ENCODE measurements around the gene WNT10A.
"Not testable (repeated sequence)": the region's sequence is repeated elsewhere in the genome, so short reads cannot be mapped to it uniquely, and the experiment has no call there.

Gene WNT10A

DNA sequence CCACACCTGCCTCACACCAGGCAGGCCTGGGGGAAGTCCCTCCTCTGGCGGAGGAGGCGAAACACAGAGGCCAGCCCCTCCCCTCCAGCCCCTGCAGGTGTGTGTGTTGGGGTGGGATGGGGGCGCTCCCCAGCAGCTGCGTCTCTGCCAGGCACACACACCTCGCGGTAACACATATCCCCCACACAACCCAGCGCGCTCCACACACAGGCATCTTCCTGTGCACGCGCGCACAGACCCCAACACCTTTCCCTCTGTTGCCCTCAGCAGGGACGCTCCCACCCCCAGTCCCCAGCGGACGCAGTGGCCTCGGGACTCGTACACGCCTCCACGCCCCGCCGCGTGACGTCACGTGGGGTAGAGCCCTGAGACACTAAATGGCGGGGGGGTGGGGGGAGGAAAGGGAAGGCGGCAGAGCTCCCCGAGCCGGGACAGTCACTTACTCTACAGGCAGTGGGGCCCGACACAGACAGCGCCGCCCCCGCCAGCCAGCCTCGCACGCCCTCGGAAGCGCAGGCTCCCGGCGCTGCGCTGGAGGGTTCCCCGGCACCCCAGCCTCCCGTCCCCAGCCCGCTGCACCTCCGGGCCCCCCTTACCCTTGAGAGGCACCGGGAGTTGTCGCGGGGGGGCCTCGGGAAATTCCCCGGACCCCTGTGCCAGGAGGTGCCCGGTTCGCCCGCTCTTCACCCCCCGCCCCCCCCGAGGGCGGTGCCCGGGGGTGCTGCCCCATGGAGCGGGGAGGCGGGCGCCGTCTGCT lies at the start of gene WNT10A:
Gene WNT10A, plus strand, starts transcription at position 751 of the 757 bp plus-strand sequence. CDS start 144 bp downstream, outside the sequence.
- no peak for DNase-seq (ENCODE audit: low spot score)

DNA sequence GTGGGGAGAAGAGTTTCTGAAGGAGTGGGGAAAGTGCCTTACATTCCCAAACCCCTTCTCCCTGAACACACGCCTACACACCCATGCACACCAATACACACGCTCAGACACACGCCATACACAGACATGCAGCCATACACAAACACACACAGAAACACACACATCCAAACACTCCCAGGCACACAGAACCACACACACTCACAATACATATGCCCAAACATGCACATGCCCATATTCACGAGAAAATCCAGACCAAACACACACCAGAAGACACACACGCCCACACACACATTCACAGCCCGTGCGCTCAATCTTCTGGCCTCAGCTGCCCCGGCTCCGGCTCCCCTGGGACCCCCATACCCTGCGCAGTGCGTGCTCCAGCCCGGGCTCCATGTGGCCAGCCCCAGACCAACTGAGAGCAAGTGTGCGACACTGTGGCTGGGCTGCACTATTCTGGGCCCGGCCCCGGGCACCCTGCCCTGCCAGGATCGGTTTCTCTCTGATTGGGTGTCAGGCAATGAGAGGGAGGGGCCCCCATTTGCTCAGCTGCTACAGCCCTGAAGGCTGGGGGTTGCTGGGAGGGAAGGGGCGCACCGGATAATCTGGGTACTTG lies 49.2 kb upstream of the WNT10A start, which contains the start of gene PRKAG3:
Gene PRKAG3, minus strand, starts transcription at position 426 of the 613 bp plus-strand sequence.
- no peak for DNase-seq (ENCODE audit: low spot score)

DNA sequence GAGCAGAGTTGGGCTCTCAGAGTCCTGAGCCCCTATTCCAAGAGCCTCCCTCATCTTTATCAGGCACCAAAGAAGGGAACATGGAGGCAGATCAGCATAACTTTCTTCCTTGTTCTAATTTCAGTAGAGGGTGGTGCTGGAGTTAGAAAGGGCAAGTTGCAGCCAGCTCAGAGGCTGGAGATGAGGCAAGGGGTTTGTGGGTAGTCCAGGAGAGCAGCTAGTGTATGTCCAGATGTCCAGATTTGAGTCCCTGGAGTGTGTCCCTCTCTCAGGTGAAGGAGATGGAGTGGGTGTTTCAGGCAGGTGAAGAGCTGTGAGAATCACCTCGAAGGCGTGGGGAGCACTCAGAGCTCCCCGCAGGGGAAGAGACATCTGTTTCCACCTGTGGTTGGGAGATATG lies 48.6 kb upstream of the WNT10A start:
- no peak for DNase-seq (ENCODE audit: low spot score)

DNA sequence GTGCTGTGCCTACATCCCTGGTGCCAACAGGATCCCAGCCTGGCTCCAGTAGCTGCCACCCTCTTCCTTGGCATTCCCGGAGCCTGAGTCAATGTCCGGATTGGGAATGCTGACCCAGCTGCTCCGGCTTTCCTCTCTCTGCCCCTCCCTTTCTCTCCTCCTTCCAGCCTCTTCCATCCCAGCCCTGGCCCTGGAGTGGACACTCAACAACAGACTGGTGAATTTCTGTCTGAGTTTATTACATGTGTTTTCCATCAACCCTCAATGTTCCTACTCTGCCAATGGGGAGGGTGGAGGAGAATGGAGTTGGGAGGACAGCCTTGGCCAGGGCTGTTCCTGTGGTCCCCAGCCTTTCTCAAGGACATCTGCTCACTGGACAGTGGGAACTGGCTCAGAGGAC lies 48.1 kb upstream of the WNT10A start:
- no peak for DNase-seq (ENCODE audit: low spot score)

DNA sequence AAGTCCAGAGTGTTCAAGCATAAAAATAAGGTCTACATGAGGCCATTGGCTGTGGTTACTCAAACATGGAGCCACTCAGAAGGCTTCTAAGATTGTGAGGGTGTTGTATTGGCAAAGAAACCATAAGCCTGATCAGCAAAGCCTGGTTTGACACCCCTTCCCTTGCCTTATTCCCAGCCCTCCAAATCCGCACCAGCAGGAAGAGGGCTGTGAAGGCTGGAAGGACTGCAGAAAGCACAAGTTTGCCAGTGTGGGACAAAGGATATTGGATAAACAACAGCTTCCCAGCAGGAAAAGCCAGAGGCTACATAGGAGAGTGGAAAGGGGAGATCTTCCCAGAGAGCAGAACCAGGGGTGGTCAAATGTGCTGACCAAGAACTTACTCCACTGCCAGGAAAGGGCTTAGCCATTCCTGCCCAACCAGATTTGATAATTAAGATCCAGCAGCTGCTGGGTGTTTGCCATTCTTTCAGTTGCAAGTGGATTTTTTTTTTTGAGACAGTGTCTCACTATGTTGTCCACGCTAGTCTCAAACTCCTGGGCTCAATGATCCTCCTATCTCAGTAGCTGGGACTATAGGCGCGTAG lies 47.5 kb upstream of the WNT10A start:
- DNase-seq (ENCODE audit: low spot score) = no peak

DNA sequence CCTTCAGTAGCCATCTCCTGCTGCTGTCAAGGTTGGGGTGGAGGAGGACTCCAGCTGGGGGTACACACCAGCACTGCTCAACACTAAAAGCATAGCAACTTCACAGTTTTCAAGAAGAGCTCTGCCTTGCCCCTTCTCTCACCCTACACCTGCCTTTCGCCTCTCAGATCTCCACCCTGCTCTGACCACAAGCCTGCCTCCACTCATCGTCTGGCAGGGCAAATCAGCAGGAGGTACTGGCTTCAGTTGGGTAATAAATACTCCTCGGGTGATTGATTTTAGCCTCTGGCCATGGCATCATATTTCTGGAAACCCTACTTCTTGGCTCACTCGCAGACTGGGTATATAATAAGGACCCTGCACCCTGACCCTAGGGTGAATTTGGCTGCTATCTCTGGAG lies 46.0 kb upstream of the WNT10A start:
- no peak for DNase-seq (ENCODE audit: low spot score)

DNA sequence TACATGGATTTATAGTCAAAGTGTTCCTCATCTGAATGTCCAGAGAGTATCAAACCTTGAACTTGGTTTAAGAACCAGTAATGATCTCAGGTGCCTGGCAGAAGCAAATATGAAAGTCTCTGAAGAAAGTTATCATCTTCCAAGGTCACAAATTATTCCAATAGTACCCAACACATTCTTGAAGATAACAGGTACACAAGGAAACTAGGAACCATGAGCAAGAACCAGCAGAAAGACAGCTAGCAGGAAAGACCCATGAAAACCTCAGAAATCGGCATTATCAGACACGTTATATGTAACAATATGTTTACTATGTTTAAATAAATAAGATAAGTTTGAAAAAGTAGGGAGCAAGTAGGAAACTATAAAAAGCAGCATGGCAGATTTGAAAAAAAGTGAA lies 43.2 kb upstream of the WNT10A start:
- DNase-seq (ENCODE audit: low spot score) = no peak

DNA sequence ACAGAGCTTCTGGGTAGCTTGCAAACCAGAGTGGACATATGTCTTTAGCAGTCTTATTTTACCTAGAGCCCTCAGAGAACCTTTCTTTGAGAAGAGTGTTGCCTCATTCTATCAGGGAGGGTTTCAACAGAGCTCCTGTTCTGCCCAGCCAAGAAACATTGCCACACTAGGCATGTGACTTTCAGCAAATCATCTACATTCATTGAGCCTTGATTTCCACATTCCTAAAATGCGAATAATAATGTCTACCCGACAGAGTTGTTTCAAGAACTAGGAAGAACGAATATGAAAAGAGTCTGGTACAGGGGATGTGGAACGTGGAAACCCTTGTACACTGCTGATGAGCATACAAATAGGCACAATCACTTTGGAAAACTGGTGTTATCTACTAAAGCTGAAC lies 41.2 kb upstream of the WNT10A start:
- DNase-seq (ENCODE audit: low spot score) = no peak

DNA sequence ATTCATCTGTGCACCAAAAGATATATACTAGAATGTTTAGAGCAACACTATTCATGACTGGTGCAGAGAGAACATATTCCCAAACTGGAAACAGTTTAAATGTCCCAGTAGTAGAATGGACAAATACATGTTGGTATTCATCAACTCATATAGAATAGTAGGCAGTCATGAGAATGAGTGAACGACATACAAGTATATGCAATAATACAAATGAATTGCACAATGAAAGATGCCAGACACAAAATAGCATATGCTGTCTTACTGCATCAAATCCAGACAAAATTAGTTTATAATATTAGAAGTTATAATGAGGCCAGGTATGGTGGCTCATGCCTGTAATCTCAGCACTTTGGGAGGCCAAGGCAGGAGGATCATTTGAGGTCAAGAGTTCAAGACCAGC lies 40.8 kb upstream of the WNT10A start:
- no peak for DNase-seq (ENCODE audit: low spot score)

DNA sequence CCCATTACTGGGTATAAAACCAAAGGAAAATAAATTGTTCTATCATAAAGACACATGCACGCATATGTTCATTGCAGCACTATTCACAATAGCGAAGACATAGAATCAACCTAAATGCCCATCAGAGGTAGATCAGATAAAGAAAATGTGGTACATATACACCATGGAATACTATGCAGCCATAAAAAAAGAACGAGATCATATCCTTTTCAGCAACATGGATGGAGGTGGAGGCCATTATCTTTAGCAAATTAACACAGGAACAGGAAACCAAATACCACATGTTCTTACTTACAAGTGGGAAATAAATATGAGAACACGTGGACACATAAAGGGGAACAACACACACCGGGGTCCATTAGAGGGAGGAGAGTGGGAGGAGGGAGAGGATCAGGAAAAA lies 36.3 kb upstream of the WNT10A start:
- DNase-seq (ENCODE audit: low spot score) = not testable (repeated sequence)

DNA sequence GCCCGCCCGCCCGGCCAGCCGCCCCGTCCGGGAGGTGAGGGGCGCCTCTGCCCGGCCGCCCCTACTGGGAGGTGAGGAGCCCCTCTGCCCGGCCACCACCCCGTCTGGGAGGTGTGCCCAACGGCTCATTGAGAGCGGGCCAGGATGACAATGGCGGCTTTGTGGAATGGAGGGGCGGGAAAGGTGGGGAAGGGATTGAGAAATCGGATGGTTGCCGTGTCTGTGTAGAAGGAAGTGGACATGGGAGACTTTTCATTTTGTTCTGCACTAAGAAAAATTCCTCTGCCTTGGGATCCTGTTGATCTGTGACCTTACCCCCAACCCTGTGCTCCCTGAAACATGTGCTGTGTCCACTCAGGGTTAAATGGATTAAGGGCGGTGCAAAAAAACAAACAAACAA lies 33.7 kb upstream of the WNT10A start:
- not testable (repeated sequence) for DNase-seq (ENCODE audit: low spot score)

DNA sequence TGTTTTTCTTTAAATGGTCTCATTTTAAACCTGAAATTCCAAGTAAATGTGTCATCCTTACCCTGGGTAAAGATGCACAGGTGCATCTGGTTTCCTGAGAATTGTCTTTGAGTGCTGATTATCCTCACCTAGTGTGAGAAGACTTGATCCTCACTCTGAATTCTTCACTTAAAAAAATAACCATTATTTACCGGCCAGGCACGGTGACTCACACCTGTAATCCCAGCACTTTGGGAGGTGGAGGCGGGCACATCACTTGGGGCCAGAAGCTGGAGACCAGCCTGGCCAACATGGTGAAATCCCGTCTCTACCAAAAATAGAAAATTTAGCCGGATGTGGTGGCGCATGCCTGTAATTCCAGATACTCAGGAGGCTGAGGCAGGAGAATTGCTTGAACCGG lies 30.9 kb upstream of the WNT10A start:
- DNase-seq (ENCODE audit: low spot score) = no peak

DNA sequence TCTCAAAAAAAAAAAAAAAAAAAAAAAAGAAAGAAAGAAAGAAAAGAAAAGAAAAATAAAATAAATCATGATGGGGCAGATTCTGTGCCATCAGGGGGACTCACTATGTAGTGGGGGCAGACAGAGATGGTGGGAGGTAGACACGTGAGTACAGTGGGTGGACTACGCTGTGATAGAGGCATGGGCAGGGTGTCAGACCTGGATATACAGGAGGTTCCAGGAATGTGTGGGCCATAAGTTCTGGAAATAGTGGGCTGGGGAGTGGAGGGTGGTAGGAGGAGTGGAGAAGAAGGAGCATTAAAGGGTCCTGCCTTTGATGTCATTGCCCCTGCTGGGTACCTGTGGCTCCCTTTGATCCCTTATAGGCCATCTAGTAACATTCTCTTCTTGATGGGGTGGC lies 29.9 kb upstream of the WNT10A start:
- DNase-seq (ENCODE audit: low spot score) = no peak

DNA sequence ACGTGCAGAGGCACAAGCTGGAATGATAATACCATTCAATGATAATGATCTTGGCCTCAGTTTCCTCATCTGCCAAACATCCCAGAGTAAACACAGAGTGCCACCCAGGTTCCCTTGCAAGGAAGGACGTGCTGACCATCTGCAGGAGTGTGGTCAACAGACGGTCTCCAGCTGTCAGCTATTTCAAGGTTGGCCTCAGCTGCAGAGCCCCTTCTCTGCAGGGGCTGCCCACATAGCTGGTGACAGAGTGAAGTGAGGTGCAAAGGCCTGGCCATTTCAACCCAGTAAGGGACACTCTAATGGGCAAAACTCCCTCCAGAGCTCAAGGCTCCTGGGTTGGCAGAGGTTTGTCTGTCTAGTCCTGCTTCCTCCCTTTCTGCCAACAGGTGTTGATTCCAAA lies 29.4 kb upstream of the WNT10A start:
- DNase-seq (ENCODE audit: low spot score) = no peak

DNA sequence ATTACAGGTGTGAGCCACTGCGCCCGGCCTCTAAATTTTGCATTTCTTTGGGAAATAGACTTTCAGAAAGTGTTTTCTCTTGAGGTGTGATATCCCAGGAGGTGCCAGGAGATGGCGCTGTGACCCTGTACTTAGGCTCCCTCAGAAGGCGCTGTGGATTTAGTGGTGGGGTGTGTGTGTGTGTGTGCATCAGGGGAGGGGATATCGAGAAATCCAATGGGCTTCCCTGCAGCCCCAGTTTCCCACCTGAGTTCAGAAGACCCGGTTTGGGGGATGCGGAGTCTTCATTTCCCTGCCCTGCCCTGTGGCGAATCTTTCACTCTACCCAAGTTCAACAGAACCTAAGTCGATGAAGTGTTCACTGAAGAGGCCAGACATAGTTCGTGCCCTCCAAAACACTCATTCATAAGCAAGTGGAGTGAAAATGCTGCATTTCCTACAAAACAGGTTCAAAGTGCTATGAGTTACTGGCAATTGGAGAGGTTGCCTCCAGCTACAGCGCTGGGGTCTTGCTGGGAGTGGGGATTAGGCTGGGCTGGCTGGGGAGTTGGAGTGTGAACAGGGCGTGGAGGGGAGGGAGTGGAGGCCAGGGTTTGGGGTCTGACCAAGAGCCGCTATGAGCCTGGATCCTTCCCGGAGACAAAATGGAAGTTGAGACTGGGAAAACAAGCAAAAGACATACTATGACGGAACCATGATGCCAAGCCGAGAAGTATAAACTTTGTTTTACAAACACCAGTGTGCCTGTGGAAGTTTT lies 27.6 kb upstream of the WNT10A start:
- peak; percentile 79 for DNase-seq (ENCODE audit: low spot score)

DNA sequence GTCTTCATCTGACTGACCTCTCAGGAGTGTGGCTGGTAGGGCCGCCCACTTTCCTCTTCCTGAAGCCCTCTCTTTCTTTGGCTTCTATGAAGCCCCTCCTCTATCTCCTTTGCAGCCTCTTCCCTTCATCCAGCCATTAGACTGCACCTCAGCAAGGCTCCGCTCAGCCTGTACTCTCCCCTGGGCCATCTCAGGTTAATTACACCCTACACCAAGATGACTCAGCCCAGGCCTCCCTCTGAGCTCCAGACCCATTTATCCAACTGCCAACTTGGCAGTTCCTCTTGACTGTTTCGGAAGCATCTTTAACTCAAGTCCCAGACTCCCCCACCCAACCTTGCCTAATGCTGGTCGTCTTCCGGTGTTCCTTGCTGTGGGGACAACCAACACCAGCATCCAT lies 26.9 kb upstream of the WNT10A start:
- DNase-seq (ENCODE audit: low spot score) = no peak

DNA sequence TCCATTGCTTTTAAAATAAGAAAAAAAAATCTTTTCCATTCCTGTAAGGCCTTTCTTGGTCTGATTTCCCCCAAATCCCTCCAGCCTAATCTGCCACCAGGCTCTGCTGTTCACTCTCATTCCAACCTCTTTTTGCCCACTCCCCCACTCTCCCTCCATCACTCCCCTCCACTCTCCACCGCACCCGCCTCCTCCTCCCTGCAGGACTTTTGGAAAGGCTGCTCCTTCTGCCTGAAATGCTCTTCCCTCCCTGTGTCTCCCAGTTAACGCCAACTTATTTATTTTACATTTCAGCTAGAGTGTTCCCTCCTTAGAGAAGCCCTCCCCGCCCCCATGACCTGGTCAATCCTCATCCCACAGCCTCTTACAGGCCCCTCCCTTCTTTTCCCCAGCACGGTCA lies 25.8 kb upstream of the WNT10A start:
- no peak for DNase-seq (ENCODE audit: low spot score)

DNA sequence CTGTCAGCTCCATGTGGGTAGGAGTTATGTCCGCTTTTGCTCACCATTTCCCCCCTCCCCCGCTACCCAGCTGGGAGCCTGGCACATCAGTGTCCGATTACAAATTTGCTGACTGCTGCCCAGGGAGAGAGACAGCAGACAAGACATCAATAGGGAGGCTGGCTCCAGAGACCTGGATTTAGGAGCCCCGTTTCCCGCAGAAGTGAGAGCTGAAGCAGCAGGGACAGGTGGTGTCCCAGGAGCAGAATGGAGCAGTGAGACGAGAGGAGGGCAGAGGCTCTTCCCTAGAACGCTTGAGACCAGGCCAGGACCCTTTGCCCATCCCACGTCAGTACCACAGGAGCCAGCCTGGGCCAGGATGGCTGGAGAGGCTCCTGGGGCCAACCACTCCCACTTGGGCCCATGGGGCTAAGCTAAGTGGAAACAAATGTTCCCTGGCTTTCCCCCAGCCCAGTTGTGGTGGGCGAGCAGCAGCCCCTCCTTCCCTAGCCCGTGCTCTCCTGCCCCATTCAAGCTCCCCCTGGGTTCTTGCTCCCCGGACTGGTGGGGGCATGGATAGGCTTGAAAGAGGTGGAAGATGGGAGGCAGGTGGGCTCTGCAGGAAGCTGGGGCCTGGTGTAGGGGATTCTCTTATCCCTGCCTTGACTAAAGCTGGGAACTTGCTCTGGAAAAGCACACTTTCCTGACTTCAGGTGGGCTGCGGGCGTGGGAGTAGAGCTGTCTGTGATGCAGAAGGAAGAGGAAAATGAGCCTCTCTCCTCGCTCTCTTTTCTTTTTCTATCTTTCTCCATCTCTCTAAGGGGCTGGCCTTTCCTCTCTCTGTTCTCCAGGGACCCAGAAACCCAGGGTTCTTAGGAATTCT lies 25.1 kb upstream of the WNT10A start:
- no peak for DNase-seq (ENCODE audit: low spot score)

DNA sequence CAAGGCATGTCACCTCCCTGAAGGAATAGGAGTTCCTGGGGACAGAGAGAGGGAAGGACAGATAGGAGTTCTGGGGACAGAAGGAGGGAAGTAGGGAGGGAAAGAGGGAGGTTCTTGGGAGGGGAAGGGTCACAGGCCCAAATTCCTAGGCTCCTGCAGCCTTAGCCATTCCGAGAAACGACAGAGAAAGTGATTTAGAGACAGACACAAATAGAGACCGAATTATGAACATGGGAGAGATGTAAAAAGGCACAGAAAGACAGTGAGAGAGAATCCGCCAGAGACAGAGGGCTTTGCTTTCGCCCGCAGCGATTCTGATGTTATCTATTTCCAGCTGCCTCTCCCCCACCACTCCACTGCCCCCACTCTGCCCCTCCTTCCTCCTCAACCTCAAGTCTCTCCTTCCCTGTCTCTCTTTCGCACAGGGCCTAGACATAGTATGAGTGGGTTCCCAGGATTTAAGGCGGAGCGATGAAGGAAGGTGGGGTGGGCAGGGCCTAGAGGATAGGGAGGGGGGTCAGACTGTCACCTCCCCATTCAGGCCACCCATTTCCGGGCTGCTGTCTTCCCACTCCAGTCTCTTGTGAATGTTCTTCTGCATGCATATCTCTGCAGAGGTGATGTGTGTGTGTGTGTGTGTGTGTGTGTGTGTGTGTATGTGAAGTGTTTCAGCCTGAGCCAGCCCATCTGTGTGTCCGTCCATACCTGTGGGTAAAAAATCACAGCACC lies 24.3 kb upstream of the WNT10A start:
- no peak for DNase-seq (ENCODE audit: low spot score)

DNA sequence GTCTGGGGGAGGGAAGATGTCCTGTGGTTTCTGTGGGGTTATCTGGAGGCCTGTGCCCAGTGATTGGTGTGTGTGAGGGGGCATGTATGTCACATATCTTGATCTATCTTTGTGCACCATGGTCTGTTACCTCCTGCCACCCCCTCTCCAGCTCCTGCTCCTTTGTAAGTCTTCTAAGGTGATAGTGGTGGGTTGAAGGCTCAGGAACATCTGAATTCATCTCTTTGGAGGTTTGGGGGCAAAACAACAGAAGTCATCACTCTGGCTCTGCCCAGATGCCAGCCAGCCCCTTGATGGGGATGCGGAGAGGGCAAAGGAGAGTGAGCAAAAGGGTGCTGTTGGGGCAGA lies 23.8 kb upstream of the WNT10A start:
- no peak for DNase-seq (ENCODE audit: low spot score)
